Activated B cell treated with CpG ODN at 0.5 μM for 24 hours (primary cell): Measurements from ENCODE around the gene SPARC. TPM values are rescaled to one million over a fixed set of nuclear protein-coding genes. Genes with fewer than 3 reads are reported as not detected.

Source experiments
- ATAC-seq: fragments of 200-7000 bp; cut with Tn5 transposase; one replicate; pipeline ENCODE4 v1.10.0; 2021; ENCODE audit warnings: low read depth, mild to moderate bottlenecking, moderate library complexity
- CTCF ChIA-PET: fragments of 350-600 bp; sonication (Branson Sonifier 250); formaldehyde crosslinking; loops from one replicate; lab custom pipeline; 2021; ENCODE audit warnings: antibody characterized with exemption; lab: Charles Lee
- POLR2A ChIA-PET: fragments of 350-600 bp; sonication (Branson Sonifier 250); formaldehyde crosslinking; loops from one replicate; lab custom pipeline; 2021; ENCODE audit warnings: antibody characterized with exemption; lab: Charles Lee
- DNase-seq: peaks from one replicate; pipeline ENCODE4 v3.0.0; 2022
- H3K27ac Mint-ChIP-seq: one replicate; pipeline ENCODE4 v1.8.0; 2020; ENCODE audit warnings: mixed read lengths
- H3K27me3 Mint-ChIP-seq: one replicate; pipeline ENCODE4 v1.8.0; 2021; ENCODE audit warnings: mixed read lengths
- H3K36me3 Mint-ChIP-seq: one replicate; pipeline ENCODE4 v1.8.0; 2021; ENCODE audit warnings: low read depth, mixed read lengths
- H3K4me1 Mint-ChIP-seq: one replicate; pipeline ENCODE4 v1.8.0; 2021; ENCODE audit warnings: mixed read lengths
- H3K4me3 Mint-ChIP-seq: one replicate; pipeline ENCODE4 v1.8.0; 2020; ENCODE audit warnings: mild to moderate bottlenecking, mixed read lengths
- H3K9me3 Mint-ChIP-seq: one replicate; pipeline ENCODE4 v1.8.0; 2020; ENCODE audit warnings: mixed read lengths
- CTCF ChIP-seq: fragments of 200-600 bp; IDR thresholded peaks from one replicate; pipeline ENCODE4 v1.8.0; 2022; ENCODE audit warnings: antibody characterized with exemption, mild to moderate bottlenecking
- intact Hi-C: fragments of 100-400 bp; cut with micrococcal nuclease; formaldehyde crosslinking; loops from one replicate; pipeline ENCODE4 v1.15.1; 2024
- total RNA-seq: library from RNA; stranded (reverse); gene quantifications from 2 replicates; pipeline ENCODE4 v1.2.3, GENCODE V29; 2022

Gene SPARC
- total RNA-seq, 1 donor from 2014 or later: not detected

GRCh38 chr5:151619812-151620460 lies 66.8 kb downstream of the SPARC start:
- Mint-ChIP-seq H3K27ac (no peak overlapping the region), H3K27me3 (peaks cover 33% of the 10 kb centered on the region), H3K4me3 (no peak overlapping the region), H3K36me3 (no peaks in the 10 kb centered on the region), H3K4me1 (no peaks in the 10 kb centered on the region), H3K9me3 (no peaks in the 10 kb centered on the region)
- DNase-seq: no peak
- TF ChIP-seq CTCF: no peak
- POLR2A ChIA-PET: no interaction called here
- intact Hi-C loops: no loop called here
- CTCF ChIA-PET: no interaction called here
- ATAC-seq: no peak

- H3K27ac Mint-ChIP-seq: no peak overlapping the region
- TF ChIP-seq CTCF: no peak
- ChIA-PET CTCF (no interaction called here), POLR2A (no interaction called here)
- no peak overlapping the region for H3K4me3 Mint-ChIP-seq
- no peaks in the 10 kb centered on the region for H3K36me3 Mint-ChIP-seq
- H3K9me3 Mint-ChIP-seq: no peaks in the 10 kb centered on the region
- H3K27me3 Mint-ChIP-seq: peaks cover 32% of the 10 kb centered on the region
- no peak for ATAC-seq
- DNase-seq: no peak
- H3K4me1 Mint-ChIP-seq: no peaks in the 10 kb centered on the region
- intact Hi-C loops: no loop called here
These were observed 67.8 kb downstream of the SPARC start for GRCh38 chr5:151618907-151619306.

- Mint-ChIP-seq H3K27me3 (peaks cover 32% of the 10 kb centered on the region), H3K9me3 (no peaks in the 10 kb centered on the region), H3K27ac (no peak overlapping the region), H3K36me3 (no peaks in the 10 kb centered on the region), H3K4me1 (peaks cover 6% of the 10 kb centered on the region), H3K4me3 (no peak overlapping the region)
- ChIA-PET POLR2A (no interaction called here), CTCF (no interaction called here)
- DNase-seq: no peak
- TF ChIP-seq CTCF: no peak
- ATAC-seq: no peak
- intact Hi-C loops: no loop called here
These were observed 68.6 kb downstream of the SPARC start for GRCh38 chr5:151617841-151618710.

- no peak overlapping the region for H3K27ac Mint-ChIP-seq
- no peak for TF ChIP-seq CTCF
- H3K36me3 Mint-ChIP-seq: no peaks in the 10 kb centered on the region
- intact Hi-C loops: no loop called here
- ATAC-seq (no peak), DNase-seq (no peak)
- ChIA-PET POLR2A (no interaction called here), CTCF (no interaction called here)
- no peaks in the 10 kb centered on the region for H3K9me3 Mint-ChIP-seq
- no peak overlapping the region for H3K4me3 Mint-ChIP-seq
- peaks cover 8% of the 10 kb centered on the region for H3K4me1 Mint-ChIP-seq
- peaks cover 31% of the 10 kb centered on the region for H3K27me3 Mint-ChIP-seq
These were observed 69.3 kb downstream of the SPARC start for GRCh38 chr5:151617383-151617840.

- no peak for ATAC-seq
- H3K36me3 Mint-ChIP-seq: no peaks in the 10 kb centered on the region
- H3K27me3 Mint-ChIP-seq: peaks cover 20% of the 10 kb centered on the region
- POLR2A ChIA-PET: no interaction called here
- CTCF ChIA-PET: no interaction called here
- H3K4me3 Mint-ChIP-seq: no peak overlapping the region
- no peak for DNase-seq
- H3K9me3 Mint-ChIP-seq: no peaks in the 10 kb centered on the region
- H3K27ac Mint-ChIP-seq: no peak overlapping the region
- no peak for TF ChIP-seq CTCF
- peaks cover 8% of the 10 kb centered on the region for H3K4me1 Mint-ChIP-seq
- intact Hi-C loops: no loop called here
These were observed 71.3 kb downstream of the SPARC start for GRCh38 chr5:151615431-151615830.
